OCI-LY3 (cell line): ENCODE measurements around the gene ZNF548.

Experiments used
- H2AFZ ChIP-seq: fragments of 200-600, 300-600 bp; shearing (Covaris generic); 2 replicates; pipeline ENCODE4 v1.6.0; 2014; ENCODE audit warnings: antibody characterized with exemption, low read depth, low read length
- H3K27ac ChIP-seq: fragments of 200-600, 300-600 bp; sonication (generic); 2 replicates; pipeline ENCODE4 v1.5.1; 2014; ENCODE audit warnings: mild to moderate bottlenecking, low read length, moderate library complexity, mixed read lengths
- H3K27me3 ChIP-seq: fragments of 200-600, 300-600 bp; sonication (generic); 2 replicates; pipeline ENCODE4 v1.6.1; 2014; ENCODE audit warnings: low read depth, low read length, mixed read lengths
- H3K36me3 ChIP-seq: fragments of 200-600, 300-600 bp; sonication (generic); replicated peaks from 2 replicates; pipeline ENCODE3; 2014; ENCODE audit warnings: low read depth, low read length, mixed read lengths
- H3K4me1 ChIP-seq: fragments of 300-600, 200-600 bp; sonication (generic); 2 replicates; pipeline ENCODE4 v1.6.1; 2014; ENCODE audit warnings: low read length, mixed read lengths
- H3K4me2 ChIP-seq: fragments of 200-600, 300-600 bp; sonication (generic); 2 replicates; pipeline ENCODE4 v1.6.1; 2014; ENCODE audit warnings: low read length, mixed read lengths
- H3K4me3 ChIP-seq: fragments of 300-600, 200-600 bp; sonication (generic); 2 replicates; pipeline ENCODE4 v1.5.1; 2014; ENCODE audit warnings: antibody characterized with exemption, mild to moderate bottlenecking, low read length, moderate library complexity
- H3K79me2 ChIP-seq: fragments of 300-600, 200-600 bp; shearing (Covaris generic); 2 replicates; pipeline ENCODE4 v1.6.1; 2014; ENCODE audit warnings: mild to moderate bottlenecking, low read length, mixed read lengths
- H3K9ac ChIP-seq: fragments of 300-600, 200-600 bp; shearing (Covaris generic); 2 replicates; pipeline ENCODE4 v1.6.0; 2014; ENCODE audit warnings: mild to moderate bottlenecking, low read length, moderate library complexity
- H3K9me3 ChIP-seq: fragments of 200-600, 300-600 bp; shearing (Covaris generic); 2 replicates; pipeline ENCODE4 v1.6.1; 2014; ENCODE audit warnings: low read length, mixed read lengths; ENCODE audit not compliant: insufficient read depth
- H4K20me1 ChIP-seq: fragments of 200-600, 300-600 bp; sonication (generic); 2 replicates; pipeline ENCODE4 v1.6.1; 2016; ENCODE audit warnings: low read length, mixed read lengths; ENCODE audit not compliant: insufficient read depth
- EZH2phosphoT487 ChIP-seq: fragments of 200-600 bp; shearing (Covaris generic); IDR thresholded peaks from 2 replicates; pipeline ENCODE4 v1.6.1; 2018; ENCODE audit warnings: antibody characterized with exemption, mixed run types, low read depth
- TF ChIP-seq, protein P1 (sequence below): fragments of 200-600, 300-600 bp; sonication (generic); IDR thresholded peaks from 2 replicates; pipeline ENCODE4 v1.5.1; 2014; ENCODE audit warnings: antibody characterized with exemption, low read length, low read depth

ZNF548 gene

GRCh38 chr19:57435062-57435978, 45.7 kb downstream of the ZNF548 start, which contains the start of gene ZNF749:
ZNF749 (plus strand) TSS chr19:57435325; CDS start chr19:57435579, 254 bp downstream.
- peak within 1 kb of the TSS; percentile 89 for H3K4me3 ChIP-seq
- no peaks in the 10 kb centered on the region for H3K27me3 ChIP-seq
- H3K4me1 ChIP-seq: peaks cover 14% of the 10 kb centered on the region
- H3K36me3 ChIP-seq: peaks cover 17% of the 10 kb centered on the region
- H3K9me3 ChIP-seq: no peaks in the 10 kb centered on the region
- no peak for TF ChIP-seq EZH2phosphoT487
- TF ChIP-seq, protein P1, sequence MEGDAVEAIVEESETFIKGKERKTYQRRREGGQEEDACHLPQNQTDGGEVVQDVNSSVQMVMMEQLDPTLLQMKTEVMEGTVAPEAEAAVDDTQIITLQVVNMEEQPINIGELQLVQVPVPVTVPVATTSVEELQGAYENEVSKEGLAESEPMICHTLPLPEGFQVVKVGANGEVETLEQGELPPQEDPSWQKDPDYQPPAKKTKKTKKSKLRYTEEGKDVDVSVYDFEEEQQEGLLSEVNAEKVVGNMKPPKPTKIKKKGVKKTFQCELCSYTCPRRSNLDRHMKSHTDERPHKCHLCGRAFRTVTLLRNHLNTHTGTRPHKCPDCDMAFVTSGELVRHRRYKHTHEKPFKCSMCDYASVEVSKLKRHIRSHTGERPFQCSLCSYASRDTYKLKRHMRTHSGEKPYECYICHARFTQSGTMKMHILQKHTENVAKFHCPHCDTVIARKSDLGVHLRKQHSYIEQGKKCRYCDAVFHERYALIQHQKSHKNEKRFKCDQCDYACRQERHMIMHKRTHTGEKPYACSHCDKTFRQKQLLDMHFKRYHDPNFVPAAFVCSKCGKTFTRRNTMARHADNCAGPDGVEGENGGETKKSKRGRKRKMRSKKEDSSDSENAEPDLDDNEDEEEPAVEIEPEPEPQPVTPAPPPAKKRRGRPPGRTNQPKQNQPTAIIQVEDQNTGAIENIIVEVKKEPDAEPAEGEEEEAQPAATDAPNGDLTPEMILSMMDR: no peak
- peaks cover 52% of the 10 kb centered on the region for H3K79me2 ChIP-seq
- peak within 1 kb of the TSS; percentile 94 for H3K4me2 ChIP-seq
- peak within 1 kb of the TSS; percentile 89 for H2AFZ ChIP-seq
- peaks cover 3% of the 10 kb centered on the region; the same call in 1 of the 2 replicates for H4K20me1 ChIP-seq
- H3K27ac ChIP-seq: peak within 1 kb of the TSS; percentile 16; the same call in 1 of the 2 replicates
- H3K9ac ChIP-seq: peak within 1 kb of the TSS; percentile 78

DNA sequence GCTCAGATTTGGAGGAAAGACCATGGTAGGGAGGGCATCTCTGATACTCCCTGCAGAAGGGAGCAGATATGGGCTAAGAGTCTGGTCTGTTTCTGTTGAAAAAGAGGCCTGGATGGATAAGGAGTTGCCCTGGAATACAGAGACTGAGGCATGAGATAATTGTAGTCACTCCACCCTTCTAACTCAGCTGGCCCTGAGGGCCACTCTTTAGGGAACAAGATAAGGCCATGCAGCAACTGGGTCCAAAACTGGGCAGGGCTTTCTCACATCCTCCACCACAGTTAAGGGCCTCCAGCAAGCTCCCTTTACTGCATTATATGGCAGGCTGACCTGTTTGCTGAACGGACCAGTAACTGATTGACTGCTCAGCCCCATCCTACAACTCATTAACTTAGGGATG, 46.8 kb downstream of the ZNF548 start:
- Histone ChIP-seq H3K4me3 (peak overlapping the region; percentile 89), H3K27ac (no peak overlapping the region)

GRCh38 chr19:57437931-57438330, 48.3 kb downstream of the ZNF548 start:
- Histone ChIP-seq H3K27ac (no peak overlapping the region), H3K9me3 (no peaks in the 10 kb centered on the region), H3K27me3 (no peaks in the 10 kb centered on the region), H3K4me2 (no peak overlapping the region), H2AFZ (no peak overlapping the region), H3K36me3 (peaks cover 29% of the 10 kb centered on the region), H3K4me1 (peaks cover 18% of the 10 kb centered on the region), H4K20me1 (peaks cover 6% of the 10 kb centered on the region; the same call in 1 of the 2 replicates), H3K79me2 (peaks cover 76% of the 10 kb centered on the region), H3K4me3 (no peak overlapping the region), H3K9ac (no peak overlapping the region)
- no peak for TF ChIP-seq EZH2phosphoT487
- TF ChIP-seq, protein P1: no peak

More for the DNA sequence above, 46.8 kb downstream of the ZNF548 start:
- H2AFZ ChIP-seq: no peak overlapping the region
- peak overlapping the region; percentile 87 for H3K4me2 ChIP-seq
- no peaks in the 10 kb centered on the region for H3K27me3 ChIP-seq
- TF ChIP-seq EZH2phosphoT487: no peak
- TF ChIP-seq, protein P1: no peak
- peaks cover 18% of the 10 kb centered on the region for H3K4me1 ChIP-seq
- H3K79me2 ChIP-seq: peaks cover 61% of the 10 kb centered on the region
- H4K20me1 ChIP-seq: peaks cover 6% of the 10 kb centered on the region; the same call in 1 of the 2 replicates
- peaks cover 17% of the 10 kb centered on the region for H3K36me3 ChIP-seq
- no peaks in the 10 kb centered on the region for H3K9me3 ChIP-seq
- peak overlapping the region; percentile 78 for H3K9ac ChIP-seq

GRCh38 chr19:57438925-57439324, 49.3 kb downstream of the ZNF548 start:
- no peak overlapping the region for H2AFZ ChIP-seq
- no peak overlapping the region for H3K4me2 ChIP-seq
- H3K79me2 ChIP-seq: peaks cover 84% of the 10 kb centered on the region
- peaks cover 18% of the 10 kb centered on the region for H3K4me1 ChIP-seq
- no peak overlapping the region for H3K4me3 ChIP-seq
- peaks cover 6% of the 10 kb centered on the region; the same call in 1 of the 2 replicates for H4K20me1 ChIP-seq
- no peak overlapping the region for H3K9ac ChIP-seq
- peaks cover 39% of the 10 kb centered on the region for H3K36me3 ChIP-seq
- H3K27me3 ChIP-seq: no peaks in the 10 kb centered on the region
- no peaks in the 10 kb centered on the region for H3K9me3 ChIP-seq
- TF ChIP-seq, protein P1: no peak
- no peak for TF ChIP-seq EZH2phosphoT487
- no peak overlapping the region for H3K27ac ChIP-seq
